ENCODE measurements around the gene FSD2.
A peak's percentile ranks its signal among the peaks of the same experiment; 100 is the strongest.

GRCh38 chr15:82709081-82709420, 96.8 kb downstream of the FSD2 start:
- TF ChIP-seq ZNF274 (IDR thresholded peaks at IDR 0.05; ENCODE audit: borderline replicate concordance, extremely low read depth, low read length) (no peak), RBBP5 (IDR thresholded peaks at IDR 0.05; ENCODE audit: borderline replicate concordance, low read depth, low read length) (peak; percentile 81), POLR2AphosphoS5 (IDR thresholded peaks at IDR 0.05; ENCODE audit: low read depth, low read length) (no peak; the same call in 1 of the 2 replicates), NANOG (IDR thresholded peaks at IDR 0.05; ENCODE audit: insufficient read depth, low read depth, low read length, poor library complexity, severe bottlenecking) (no peak), POLR2A (IDR thresholded peaks at IDR 0.05; ENCODE audit: control extremely low read depth in 1 of 2, low read depth in 2 of 2, low read length in 2 of 2) (no peak; a peak in 1 of 3 replicates), CTCF (IDR thresholded peaks at IDR 0.05; ENCODE audit: control extremely low read depth in 1 of 3, insufficient read depth in 1 of 3, low read depth in 1 of 3, low read length in 3 of 3) (no peak), EP300 (IDR thresholded peaks at IDR 0.05; ENCODE audit: borderline replicate concordance in 1 of 2, low read depth in 2 of 2, low read length in 2 of 2) (no peak), CREB1 (IDR thresholded peaks at IDR 0.05) (no peak), RAD21 (IDR thresholded peaks at IDR 0.05 in 1 of 2, conservative IDR thresholded peaks at IDR 0.05 in 1 of 2; ENCODE audit: low read depth in 2 of 2, low read length in 2 of 2) (no peak; a peak in 1 of 4 replicates), CBX5 (IDR thresholded peaks at IDR 0.05; ENCODE audit: low read depth, low read length) (no peak), CBX8 (IDR thresholded peaks at IDR 0.05; ENCODE audit: borderline replicate concordance, low read depth, low read length) (no peak)
